HepG2 (cell line): ENCODE results near the gene NARF. TPM values are rescaled to one million over a fixed set of nuclear protein-coding genes. Genes with fewer than 3 reads are reported as not detected.

Experiments used
- CEBPZ ChIP-seq: IDR thresholded peaks from 2 replicates; pipeline ENCODE4 v1.6.1; 2012; ENCODE audit warnings: low read length, improper control_type of control experiment
- CENPT ChIP-seq: sonication (generic); formaldehyde crosslinking; IDR thresholded peaks from 2 replicates; pipeline ENCODE4 v1.8.0; 2022; ENCODE audit warnings: low read depth, mild to moderate bottlenecking, moderate library complexity, missing genetic modification reagents
- FOXP1 ChIP-seq, 2 experiments: fragments of 450-650 bp in 1 of 2; IDR thresholded peaks; 2 replicates each; pipeline ENCODE4 v1.6.1; 2017 to 2018; ENCODE audit warnings: antibody characterized with exemption in 1 of 2
- HNF1B ChIP-seq: sonication (generic); formaldehyde crosslinking; IDR thresholded peaks from 2 replicates; pipeline ENCODE4 v1.5.1; 2020; ENCODE audit warnings: mild to moderate bottlenecking, moderate library complexity, missing genetic modification reagents
- PRDM15 ChIP-seq: sonication (generic); formaldehyde crosslinking; IDR thresholded peaks from 2 replicates; pipeline ENCODE4 v1.4.0; 2020; ENCODE audit warnings: missing genetic modification reagents
- YEATS2 ChIP-seq: sonication (generic); formaldehyde crosslinking; IDR thresholded peaks from 2 replicates; pipeline ENCODE4 v1.4.0; 2020; ENCODE audit warnings: missing genetic modification reagents, borderline replicate concordance
- ZBED4 ChIP-seq: sonication (generic); formaldehyde crosslinking; IDR thresholded peaks from 2 replicates; pipeline ENCODE4 v1.4.0; 2020; ENCODE audit warnings: missing genetic modification reagents, borderline replicate concordance
- ZNF205 ChIP-seq: IDR thresholded peaks from 2 replicates; pipeline ENCODE4 v1.6.1; 2018; ENCODE audit warnings: missing biosample characterization, missing genetic modification reagents
- polyA plus RNA-seq, 8 experiments: library from polyadenylated mRNA; depleted of rRNA in 3 of 8; stranded (reverse) in 7 of 8; unstranded in 1 of 8; fragments of >200 nt; fragmentation: Illumina TruSeq in 4 of 8; extraction: Trizol in 4 of 8; gene quantifications; 2 replicates each; pipeline versions ENCODE4 v1.2.1 to v1.2.3, GENCODE V29; 2011 to 2016; ENCODE audit warnings: low read depth in 4 of 8, missing spikeins in 1 of 8, mixed read lengths in 1 of 8; ENCODE audit not compliant: insufficient read depth in 1 of 8
- total RNA-seq, 5 experiments: library from RNA; depleted of rRNA; stranded (reverse); fragments of >200 nt; fragmentation: Illumina TruSeq; extraction: Trizol; gene quantifications; 2 replicates each; pipeline ENCODE4 v1.2.3, GENCODE V29; 2016; ENCODE audit warnings: low read depth in 1 of 5

NARF gene
- total and polyA plus RNA-seq, 2 of the 13 experiments (the other 11 are each of a cell fraction or from before 2014, with no cell fraction given) = 61.1 to 144 TPM

- TF ChIP-seq CEBPZ (no peak), HNF1B (peak; percentile 63), ZNF205 (peak; percentile 86), FOXP1 (IDR thresholded peaks at IDR 0.05) (no peak), FOXP1 (CRISPR knock-in tag; IDR thresholded peaks at IDR 0.05) (no peak), ZBED4 (CRISPR knock-in tag) (peak; percentile 97), PRDM15 (CRISPR knock-in tag) (peak; percentile 75; the same call in 1 of the 2 replicates), CENPT (CRISPR knock-in tag) (peak; percentile 71; the same call in 1 of the 2 replicates), YEATS2 (CRISPR knock-in tag) (peak; percentile 60; the same call in 1 of the 2 replicates)
Measured at GRCh38 chr17:82414548-82415281, 43.8 kb upstream of the NARF start (continued).
